HEK293 (cell line): Measurements from ENCODE around the gene CLDN34.

ENCODE experiments used
- CTCF ChIA-PET: fragments of 350-600 bp; formaldehyde crosslinking; extraction: SDS; loops from one replicate; lab custom pipeline; 2021; ENCODE audit warnings: antibody characterized with exemption; lab: Yijun Ruan, JAX
- POLR2A ChIA-PET: fragments of 300-600 bp; formaldehyde crosslinking; extraction: SDS; loops from one replicate; lab custom pipeline; 2020; ENCODE audit warnings: antibody characterized with exemption, inconsistent platforms; lab: Yijun Ruan, JAX
- H3K27ac ChIP-seq: fragments of 200-500 bp; sonication (Bioruptor generic); 2 replicates; pipeline ENCODE4 v1.5.1; 2014; ENCODE audit warnings: low read depth, low read length, control low read depth, inconsistent platforms; ENCODE audit errors: extremely low read depth
- H3K36me3 ChIP-seq, 2 experiments: fragments of 200-500 bp in 1 of 2; sonication (Bioruptor generic) in 1 of 2; 1 replicate in 1 of 2; 2 replicates in 1 of 2; pipeline ENCODE4 v1.5.1; 2014 to 2017; ENCODE audit warnings: inconsistent platforms in 2 of 2, low read length in 2 of 2; ENCODE audit not compliant: control insufficient read depth in 2 of 2, insufficient read depth in 1 of 2
- H3K4me1 ChIP-seq: fragments of 200-500 bp; sonication (Bioruptor generic); 2 replicates; pipeline ENCODE4 v1.5.1; 2014; ENCODE audit warnings: mild to moderate bottlenecking, low read length, inconsistent platforms; ENCODE audit not compliant: control insufficient read depth, insufficient read depth
- H3K4me3 ChIP-seq: 2 replicates; pipeline ENCODE4 v1.5.1; 2011; ENCODE audit warnings: low read depth, mild to moderate bottlenecking, control low read depth, low read length, moderate library complexity
- H3K9me3 ChIP-seq: fragments of 200-500 bp; sonication (Bioruptor generic); 2 replicates; pipeline ENCODE4 v1.5.1; 2014; ENCODE audit warnings: low read depth, low read length, inconsistent platforms; ENCODE audit not compliant: control insufficient read depth, insufficient read depth
- BCL11A ChIP-seq: fragments of 450-650 bp; formaldehyde crosslinking; IDR thresholded peaks from 2 replicates; pipeline ENCODE4 v1.5.1; 2016; ENCODE audit warnings: low read depth, missing biosample characterization, missing genetic modification characterization
- GLI4 ChIP-seq: fragments of 450-650 bp; formaldehyde crosslinking; IDR thresholded peaks from 2 replicates; pipeline ENCODE4 v1.5.1; 2016; ENCODE audit warnings: missing biosample characterization, missing genetic modification characterization
- HOXD13 ChIP-seq: sonication (generic); formaldehyde crosslinking; IDR thresholded peaks from 2 replicates; pipeline ENCODE4 v1.8.0; 2022; ENCODE audit warnings: missing genetic modification reagents, borderline replicate concordance
- MZF1 ChIP-seq: fragments of 450-650 bp; formaldehyde crosslinking; IDR thresholded peaks from 2 replicates; pipeline ENCODE4 v1.5.1; 2017; ENCODE audit warnings: missing biosample characterization, missing genetic modification characterization, borderline replicate concordance
- SCRT2 ChIP-seq: fragments of 450-650 bp; formaldehyde crosslinking; IDR thresholded peaks from 2 replicates; pipeline ENCODE4 v1.5.1; 2016; ENCODE audit warnings: missing biosample characterization, missing genetic modification characterization
- TCF7L2 ChIP-seq: IDR thresholded peaks from 2 replicates; pipeline ENCODE4 v1.6.1; 2011; ENCODE audit warnings: low read depth, mild to moderate bottlenecking, inconsistent platforms, low read length, moderate library complexity, borderline replicate concordance
- ZBTB17 ChIP-seq: fragments of 450-650 bp; formaldehyde crosslinking; IDR thresholded peaks from 2 replicates; pipeline ENCODE4 v1.5.1; 2016; ENCODE audit warnings: missing biosample characterization, missing genetic modification characterization
- ZBTB7A ChIP-seq: fragments of 450-650 bp; formaldehyde crosslinking; IDR thresholded peaks from 2 replicates; pipeline ENCODE4 v1.5.1; 2016; ENCODE audit warnings: low read depth, missing biosample characterization, missing genetic modification characterization
- ZFP37 ChIP-seq: fragments of 450-650 bp; formaldehyde crosslinking; IDR thresholded peaks from 2 replicates; pipeline ENCODE4 v1.5.1; 2016; ENCODE audit warnings: missing biosample characterization, missing genetic modification characterization
- ZIC2 ChIP-seq: fragments of 450-650 bp; formaldehyde crosslinking; IDR thresholded peaks from 2 replicates; pipeline ENCODE4 v1.5.1; 2016; ENCODE audit warnings: missing biosample characterization, missing genetic modification characterization
- ZNF138 ChIP-seq: fragments of 450-650 bp; formaldehyde crosslinking; IDR thresholded peaks from 2 replicates; pipeline ENCODE4 v1.5.1; 2016; ENCODE audit warnings: missing biosample characterization, missing genetic modification characterization, borderline replicate concordance
- ZNF202 ChIP-seq: fragments of 450-650 bp; formaldehyde crosslinking; IDR thresholded peaks from 2 replicates; pipeline ENCODE4 v1.5.1; 2016; ENCODE audit warnings: missing biosample characterization, missing genetic modification characterization, borderline replicate concordance
- ZNF214 ChIP-seq: fragments of 450-650 bp; formaldehyde crosslinking; IDR thresholded peaks from 2 replicates; pipeline ENCODE4 v1.5.1; 2017; ENCODE audit warnings: missing biosample characterization, mild to moderate bottlenecking, missing genetic modification characterization, borderline replicate concordance
- ZNF248 ChIP-seq: fragments of 450-650 bp; formaldehyde crosslinking; IDR thresholded peaks from 2 replicates; pipeline ENCODE4 v1.5.1; 2017; ENCODE audit warnings: missing biosample characterization, missing genetic modification characterization
- ZNF266 ChIP-seq: fragments of 450-650 bp; formaldehyde crosslinking; IDR thresholded peaks from 2 replicates; pipeline ENCODE4 v1.5.1; 2016; ENCODE audit warnings: missing biosample characterization, missing genetic modification characterization, low read depth
- ZNF366 ChIP-seq: fragments of 450-650 bp; formaldehyde crosslinking; conservative IDR thresholded peaks from 2 replicates; pipeline ENCODE4 v1.5.1; 2016; ENCODE audit warnings: missing biosample characterization, missing genetic modification characterization
- ZNF391 ChIP-seq: fragments of 450-650 bp; formaldehyde crosslinking; IDR thresholded peaks from 2 replicates; pipeline ENCODE4 v1.5.1; 2016; ENCODE audit warnings: low read depth, missing biosample characterization, missing genetic modification characterization, borderline replicate concordance
- ZNF394 ChIP-seq: fragments of 450-650 bp; formaldehyde crosslinking; IDR thresholded peaks from 2 replicates; pipeline ENCODE4 v1.5.1; 2016; ENCODE audit warnings: missing biosample characterization, missing genetic modification characterization, mild to moderate bottlenecking, moderate library complexity, borderline replicate concordance
- ZNF48 ChIP-seq: fragments of 450-650 bp; formaldehyde crosslinking; IDR thresholded peaks from 2 replicates; pipeline ENCODE4 v1.5.1; 2016; ENCODE audit warnings: missing biosample characterization, missing genetic modification characterization
- ZNF555 ChIP-seq: fragments of 450-650 bp; formaldehyde crosslinking; conservative IDR thresholded peaks from 2 replicates; pipeline ENCODE4 v1.5.1; 2017; ENCODE audit warnings: missing biosample characterization, mild to moderate bottlenecking, missing genetic modification characterization, inconsistent platforms
- ZNF560 ChIP-seq: fragments of 450-650 bp; formaldehyde crosslinking; IDR thresholded peaks from 2 replicates; pipeline ENCODE4 v1.5.1; 2017; ENCODE audit warnings: missing biosample characterization, missing genetic modification characterization, borderline replicate concordance
- ZNF629 ChIP-seq: fragments of 450-650 bp; formaldehyde crosslinking; IDR thresholded peaks from 2 replicates; pipeline ENCODE4 v1.5.1; 2017; ENCODE audit warnings: missing biosample characterization, missing genetic modification characterization
- TF ChIP-seq, protein P1 (sequence below): fragments of 450-650 bp; formaldehyde crosslinking; IDR thresholded peaks from 2 replicates; pipeline ENCODE4 v1.5.1; 2016; ENCODE audit warnings: missing biosample characterization, missing genetic modification characterization
- TF ChIP-seq, protein P2 (sequence below): IDR thresholded peaks from 2 replicates; pipeline ENCODE4 v1.6.1; 2011; ENCODE audit warnings: mild to moderate bottlenecking, low read depth, low read length, borderline replicate concordance
- TF ChIP-seq, protein P3 (sequence below): fragments of 450-650 bp; formaldehyde crosslinking; IDR thresholded peaks from 2 replicates; pipeline ENCODE4 v1.5.1; 2016; ENCODE audit warnings: missing biosample characterization, missing genetic modification characterization
- TF ChIP-seq, protein P4 (sequence below): fragments of 450-650 bp; formaldehyde crosslinking; IDR thresholded peaks from 2 replicates; pipeline ENCODE4 v1.5.1; 2016; ENCODE audit warnings: missing biosample characterization, missing genetic modification characterization, borderline replicate concordance
- TF ChIP-seq, protein P5 (sequence below): fragments of 450-650 bp; formaldehyde crosslinking; IDR thresholded peaks from 2 replicates; pipeline ENCODE4 v1.5.1; 2017; ENCODE audit warnings: missing biosample characterization, missing genetic modification characterization

Gene CLDN34

DNA sequence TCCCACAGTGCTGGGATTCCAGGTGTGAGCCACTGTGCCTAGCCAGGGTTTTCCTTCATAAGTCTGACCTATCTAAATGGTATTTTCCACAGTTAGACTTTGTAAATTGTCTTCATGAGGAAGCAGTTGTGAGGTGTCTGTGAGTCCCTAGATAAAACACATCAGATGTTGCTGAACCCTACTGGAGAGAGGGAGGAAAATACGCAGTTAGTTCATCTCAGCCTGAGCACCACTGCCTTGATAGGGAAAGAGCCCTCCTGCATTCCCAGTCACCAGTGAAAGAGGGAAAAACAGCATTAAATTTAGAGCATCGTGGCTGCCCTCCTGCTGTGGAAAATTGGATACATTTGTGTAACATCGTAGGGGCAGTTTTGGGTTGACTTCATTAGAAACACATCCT is 31.7 kb upstream of the CLDN34 start (continued):
- TF ChIP-seq ZNF138 (no peak), ZNF560 (tag by site-specific recombination) (no peak), ZBTB17 (tag by site-specific recombination) (no peak), ZNF555 (tag by site-specific recombination) (no peak)
- TF ChIP-seq, protein P1, sequence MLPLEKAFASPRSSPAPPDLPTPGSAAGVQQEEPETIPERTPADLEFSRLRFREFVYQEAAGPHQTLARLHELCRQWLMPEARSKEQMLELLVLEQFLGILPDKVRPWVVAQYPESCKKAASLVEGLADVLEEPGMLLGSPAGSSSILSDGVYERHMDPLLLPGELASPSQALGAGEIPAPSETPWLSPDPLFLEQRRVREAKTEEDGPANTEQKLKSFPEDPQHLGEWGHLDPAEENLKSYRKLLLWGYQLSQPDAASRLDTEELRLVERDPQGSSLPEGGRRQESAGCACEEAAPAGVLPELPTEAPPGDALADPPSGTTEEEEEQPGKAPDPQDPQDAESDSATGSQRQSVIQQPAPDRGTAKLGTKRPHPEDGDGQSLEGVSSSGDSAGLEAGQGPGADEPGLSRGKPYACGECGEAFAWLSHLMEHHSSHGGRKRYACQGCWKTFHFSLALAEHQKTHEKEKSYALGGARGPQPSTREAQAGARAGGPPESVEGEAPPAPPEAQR (tag by site-specific recombination), result no peak

DNA sequence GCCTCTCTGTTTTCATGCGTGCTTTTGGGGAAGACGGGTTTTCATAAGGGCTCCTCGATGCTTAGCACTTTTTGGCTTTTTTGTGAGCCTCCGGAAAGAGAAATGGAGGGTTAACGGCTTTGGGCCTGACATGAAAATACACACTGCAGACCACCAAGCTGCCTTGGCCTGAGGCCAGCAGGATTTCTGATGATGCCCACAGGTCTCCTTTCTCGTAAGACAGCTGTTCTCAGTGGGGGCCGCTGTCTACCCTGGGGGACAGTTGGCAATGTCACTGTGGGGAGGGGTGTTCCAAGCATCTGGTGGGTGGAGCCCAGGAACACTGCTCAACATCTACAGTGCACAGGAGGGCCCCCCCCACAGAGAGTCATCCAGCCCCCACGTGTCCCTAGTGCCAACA is 29.4 kb upstream of the CLDN34 start:
- no peaks in the 10 kb centered on the region for H3K4me1 ChIP-seq
- ChIA-PET CTCF (no interaction called here), POLR2A (no interaction called here)
- H3K27ac ChIP-seq, result no peak overlapping the region
- H3K9me3 ChIP-seq, result no peaks in the 10 kb centered on the region
- peaks cover 0 to 39% of the 10 kb centered on the region in 2 experiments; a peak in 1 of 3 replicates for H3K36me3 ChIP-seq
- H3K4me3 ChIP-seq, result no peak overlapping the region
- TF ChIP-seq ZNF202 (tag by site-specific recombination) (no peak), GLI4 (tag by site-specific recombination) (no peak), ZNF394 (tag by site-specific recombination) (no peak), ZNF48 (no peak), BCL11A (tag by site-specific recombination) (no peak), ZNF366 (tag by site-specific recombination) (no peak), ZNF214 (no peak), ZFP37 (tag by site-specific recombination) (no peak), ZNF391 (tag by site-specific recombination) (no peak), TCF7L2 (no peak), HOXD13 (no peak), MZF1 (no peak), ZIC2 (tag by site-specific recombination) (no peak)
- TF ChIP-seq, protein P2, sequence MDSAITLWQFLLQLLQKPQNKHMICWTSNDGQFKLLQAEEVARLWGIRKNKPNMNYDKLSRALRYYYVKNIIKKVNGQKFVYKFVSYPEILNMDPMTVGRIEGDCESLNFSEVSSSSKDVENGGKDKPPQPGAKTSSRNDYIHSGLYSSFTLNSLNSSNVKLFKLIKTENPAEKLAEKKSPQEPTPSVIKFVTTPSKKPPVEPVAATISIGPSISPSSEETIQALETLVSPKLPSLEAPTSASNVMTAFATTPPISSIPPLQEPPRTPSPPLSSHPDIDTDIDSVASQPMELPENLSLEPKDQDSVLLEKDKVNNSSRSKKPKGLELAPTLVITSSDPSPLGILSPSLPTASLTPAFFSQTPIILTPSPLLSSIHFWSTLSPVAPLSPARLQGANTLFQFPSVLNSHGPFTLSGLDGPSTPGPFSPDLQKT, result no peak
- TF ChIP-seq, protein P3, sequence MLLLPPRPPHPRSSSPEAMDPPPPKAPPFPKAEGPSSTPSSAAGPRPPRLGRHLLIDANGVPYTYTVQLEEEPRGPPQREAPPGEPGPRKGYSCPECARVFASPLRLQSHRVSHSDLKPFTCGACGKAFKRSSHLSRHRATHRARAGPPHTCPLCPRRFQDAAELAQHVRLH (tag by site-specific recombination), result no peak
- TF ChIP-seq, protein P4, sequence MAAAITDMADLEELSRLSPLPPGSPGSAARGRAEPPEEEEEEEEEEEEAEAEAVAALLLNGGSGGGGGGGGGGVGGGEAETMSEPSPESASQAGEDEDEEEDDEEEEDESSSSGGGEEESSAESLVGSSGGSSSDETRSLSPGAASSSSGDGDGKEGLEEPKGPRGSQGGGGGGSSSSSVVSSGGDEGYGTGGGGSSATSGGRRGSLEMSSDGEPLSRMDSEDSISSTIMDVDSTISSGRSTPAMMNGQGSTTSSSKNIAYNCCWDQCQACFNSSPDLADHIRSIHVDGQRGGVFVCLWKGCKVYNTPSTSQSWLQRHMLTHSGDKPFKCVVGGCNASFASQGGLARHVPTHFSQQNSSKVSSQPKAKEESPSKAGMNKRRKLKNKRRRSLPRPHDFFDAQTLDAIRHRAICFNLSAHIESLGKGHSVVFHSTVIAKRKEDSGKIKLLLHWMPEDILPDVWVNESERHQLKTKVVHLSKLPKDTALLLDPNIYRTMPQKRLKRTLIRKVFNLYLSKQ, result no peak
- TF ChIP-seq, all 188 proteins: peak for 0

DNA sequence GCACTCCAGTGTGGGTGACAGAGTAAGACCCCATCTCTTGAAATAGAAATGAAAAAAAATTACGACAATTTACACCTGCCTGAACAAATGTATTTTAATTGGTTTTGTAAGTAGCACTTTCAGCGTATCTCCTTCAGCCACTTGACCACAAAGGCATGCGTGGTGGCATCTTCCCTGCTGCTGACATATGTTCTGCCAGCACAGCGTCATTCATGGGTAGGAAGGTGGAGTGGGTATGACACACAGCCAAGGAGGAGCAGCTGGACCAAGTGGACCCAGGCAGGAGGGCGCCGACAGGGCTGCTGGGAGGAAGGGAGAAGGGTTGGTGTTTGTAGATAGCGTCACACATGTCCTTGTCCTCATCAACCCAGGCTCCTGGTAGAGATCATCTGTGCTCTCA is 28.6 kb upstream of the CLDN34 start:
- no peak overlapping the region for H3K4me3 ChIP-seq
- H3K4me1 ChIP-seq, result no peaks in the 10 kb centered on the region
- TF ChIP-seq ZNF248 (no peak), ZBTB7A (no peak), ZNF629 (no peak), SCRT2 (tag by site-specific recombination) (no peak), ZNF266 (tag by site-specific recombination) (no peak)
- TF ChIP-seq, protein P5, sequence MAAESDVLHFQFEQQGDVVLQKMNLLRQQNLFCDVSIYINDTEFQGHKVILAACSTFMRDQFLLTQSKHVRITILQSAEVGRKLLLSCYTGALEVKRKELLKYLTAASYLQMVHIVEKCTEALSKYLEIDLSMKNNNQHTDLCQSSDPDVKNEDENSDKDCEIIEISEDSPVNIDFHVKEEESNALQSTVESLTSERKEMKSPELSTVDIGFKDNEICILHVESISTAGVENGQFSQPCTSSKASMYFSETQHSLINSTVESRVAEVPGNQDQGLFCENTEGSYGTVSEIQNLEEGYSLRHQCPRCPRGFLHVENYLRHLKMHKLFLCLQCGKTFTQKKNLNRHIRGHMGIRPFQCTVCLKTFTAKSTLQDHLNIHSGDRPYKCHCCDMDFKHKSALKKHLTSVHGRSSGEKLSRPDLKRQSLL (tag by site-specific recombination), result no peak
- no peaks in the 10 kb centered on the region for H3K9me3 ChIP-seq
- POLR2A ChIA-PET, result no interaction called here
- no peak overlapping the region for H3K27ac ChIP-seq
- CTCF ChIA-PET, result no interaction called here
- H3K36me3 ChIP-seq, result peaks cover 0 to 37% of the 10 kb centered on the region in 2 experiments; a peak in 1 of 3 replicates
